Measurements from ENCODE around the gene CD52. TPM values are rescaled to one million over a fixed set of nuclear protein-coding genes. Genes with fewer than 3 reads are reported as not detected.

CD52 gene
- total and polyA plus RNA-seq, 2 of the 13 experiments (the other 11 are each of a cell fraction or from before 2014, with no cell fraction given) = 0.32 TPM; not detected in 1

DNA sequence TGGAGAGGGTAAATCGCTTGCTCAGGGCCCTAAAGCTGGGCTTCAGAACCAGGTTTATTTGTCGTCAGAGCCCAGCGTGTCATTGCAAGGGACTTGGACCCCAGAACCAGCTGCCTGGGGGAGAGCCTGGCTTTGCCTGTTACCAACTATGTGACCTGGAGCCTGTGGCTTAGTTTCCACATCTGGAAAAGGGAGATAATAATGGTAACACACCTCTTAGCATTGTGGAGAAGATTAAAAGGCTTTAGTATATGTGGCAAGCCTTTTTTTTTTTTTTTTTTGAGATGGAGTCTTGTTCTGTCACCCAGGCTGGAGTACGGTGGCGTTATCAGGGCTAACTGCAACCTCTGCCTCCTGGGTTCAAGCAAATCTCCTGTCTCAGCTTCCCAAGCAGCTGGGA is 12.5 kb downstream of the CD52 start:
- Histone ChIP-seq H3K27me3 (ENCODE audit: control insufficient read depth in 1 of 2, insufficient read depth in 2 of 2, low read length in 2 of 2) (no peaks in the 10 kb centered on the region), H3K4me2 (ENCODE audit: low read depth, low read length) (no peak overlapping the region), H3K9ac (ENCODE audit: insufficient read depth, low read depth, low read length) (no peak overlapping the region), H4K20me1 (ENCODE audit: insufficient read depth, low read length) (no peaks in the 10 kb centered on the region), H3K9me3 (ENCODE audit: low read length) (no peaks in the 10 kb centered on the region), H3K4me3 (replicated peaks in 1 of 3; ENCODE audit: insufficient read depth in 1 of 3, low read depth in 2 of 3, low read length in 3 of 3) (no peak overlapping the region), H3K27ac (ENCODE audit: extremely low read length, insufficient read depth, low read length) (no peak overlapping the region), H3K79me2 (ENCODE audit: insufficient read depth, low read length) (no peaks in the 10 kb centered on the region), H3K36me3 (replicated peaks in 1 of 2; ENCODE audit: control insufficient read depth in 1 of 2, insufficient read depth in 2 of 2, low read length in 2 of 2) (no peaks in the 10 kb centered on the region), H3K4me1 (ENCODE audit: insufficient read depth, low read length) (no peaks in the 10 kb centered on the region), H2AFZ (ENCODE audit: low read length) (no peak overlapping the region)
- ATAC-seq = no peak
- ChIA-PET POLR2A (interaction anchor here (1.2 kb wide), 1 partner anchor 20 kb away, joined by 6 read pairs; no protein-coding TSS in a partner anchor), CTCF (ENCODE audit: low intra/inter-chr PET ratio, low total read pairs) (no interaction called here)
- 97% methylated on average over 5 of the region's 5 CpGs for WGBS (ENCODE audit: low lambda C conversion rate)
- BruUV-seq (replicated peaks) = no TSS peak
- in situ Hi-C loops (cut with HindIII; ENCODE audit: extremely low pct_ligation_motif_present, low pct_unique_long_range_greater_than_20kb) (no loop called here), intact Hi-C loops (cut with micrococcal nuclease; ENCODE audit: unreplicated experiment) (no loop called here)
- FAIRE-seq = no peak
- no peak for DNase-seq (ENCODE audit: low spot score)
- TF ChIP-seq, protein P1, sequence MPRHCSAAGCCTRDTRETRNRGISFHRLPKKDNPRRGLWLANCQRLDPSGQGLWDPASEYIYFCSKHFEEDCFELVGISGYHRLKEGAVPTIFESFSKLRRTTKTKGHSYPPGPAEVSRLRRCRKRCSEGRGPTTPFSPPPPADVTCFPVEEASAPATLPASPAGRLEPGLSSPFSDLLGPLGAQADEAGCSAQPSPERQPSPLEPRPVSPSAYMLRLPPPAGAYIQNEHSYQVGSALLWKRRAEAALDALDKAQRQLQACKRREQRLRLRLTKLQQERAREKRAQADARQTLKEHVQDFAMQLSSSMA (CRISPR knock-in tag; IDR thresholded peaks at IDR 0.05) = no peak
- TF ChIP-seq, protein P2, sequence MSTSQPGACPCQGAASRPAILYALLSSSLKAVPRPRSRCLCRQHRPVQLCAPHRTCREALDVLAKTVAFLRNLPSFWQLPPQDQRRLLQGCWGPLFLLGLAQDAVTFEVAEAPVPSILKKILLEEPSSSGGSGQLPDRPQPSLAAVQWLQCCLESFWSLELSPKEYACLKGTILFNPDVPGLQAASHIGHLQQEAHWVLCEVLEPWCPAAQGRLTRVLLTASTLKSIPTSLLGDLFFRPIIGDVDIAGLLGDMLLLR (CRISPR knock-in tag; IDR thresholded peaks at IDR 0.05) = no peak
- TF ChIP-seq, protein P3, sequence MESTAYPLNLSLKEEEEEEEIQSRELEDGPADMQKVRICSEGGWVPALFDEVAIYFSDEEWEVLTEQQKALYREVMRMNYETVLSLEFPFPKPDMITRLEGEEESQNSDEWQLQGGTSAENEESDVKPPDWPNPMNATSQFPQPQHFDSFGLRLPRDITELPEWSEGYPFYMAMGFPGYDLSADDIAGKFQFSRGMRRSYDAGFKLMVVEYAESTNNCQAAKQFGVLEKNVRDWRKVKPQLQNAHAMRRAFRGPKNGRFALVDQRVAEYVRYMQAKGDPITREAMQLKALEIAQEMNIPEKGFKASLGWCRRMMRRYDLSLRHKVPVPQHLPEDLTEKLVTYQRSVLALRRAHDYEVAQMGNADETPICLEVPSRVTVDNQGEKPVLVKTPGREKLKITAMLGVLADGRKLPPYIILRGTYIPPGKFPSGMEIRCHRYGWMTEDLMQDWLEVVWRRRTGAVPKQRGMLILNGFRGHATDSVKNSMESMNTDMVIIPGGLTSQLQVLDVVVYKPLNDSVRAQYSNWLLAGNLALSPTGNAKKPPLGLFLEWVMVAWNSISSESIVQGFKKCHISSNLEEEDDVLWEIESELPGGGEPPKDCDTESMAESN (CRISPR knock-in tag; conservative IDR thresholded peaks at IDR 0.05) = no peak
- TF ChIP-seq ZNF567 (CRISPR knock-in tag; IDR thresholded peaks at IDR 0.05; ENCODE audit: borderline replicate concordance) (no peak), SALL1 (CRISPR knock-in tag; IDR thresholded peaks at IDR 0.05) (no peak), PHB2 (IDR thresholded peaks at IDR 0.05; ENCODE audit: partially characterized antibody) (no peak), ZNF3 (CRISPR knock-in tag; IDR thresholded peaks at IDR 0.05) (no peak), EED (CRISPR knock-in tag; IDR thresholded peaks at IDR 0.05) (no peak), ZNF337 (CRISPR knock-in tag; IDR thresholded peaks at IDR 0.05; ENCODE audit: borderline replicate concordance, low read depth) (no peak), ZNF747 (CRISPR knock-in tag; IDR thresholded peaks at IDR 0.05; ENCODE audit: borderline replicate concordance) (no peak), PAWR (CRISPR knock-in tag; IDR thresholded peaks at IDR 0.05; ENCODE audit: borderline replicate concordance) (no peak), GFI1 (CRISPR knock-in tag; IDR thresholded peaks at IDR 0.05; ENCODE audit: borderline replicate concordance) (no peak), NCOA1 (CRISPR knock-in tag; IDR thresholded peaks at IDR 0.05) (no peak), ZBTB46 (CRISPR knock-in tag; IDR thresholded peaks at IDR 0.05; ENCODE audit: borderline replicate concordance) (no peak), CSRNP1 (CRISPR knock-in tag; IDR thresholded peaks at IDR 0.05) (no peak), ZNF549 (CRISPR knock-in tag; IDR thresholded peaks at IDR 0.05) (no peak)
- TF ChIP-seq, protein P4, sequence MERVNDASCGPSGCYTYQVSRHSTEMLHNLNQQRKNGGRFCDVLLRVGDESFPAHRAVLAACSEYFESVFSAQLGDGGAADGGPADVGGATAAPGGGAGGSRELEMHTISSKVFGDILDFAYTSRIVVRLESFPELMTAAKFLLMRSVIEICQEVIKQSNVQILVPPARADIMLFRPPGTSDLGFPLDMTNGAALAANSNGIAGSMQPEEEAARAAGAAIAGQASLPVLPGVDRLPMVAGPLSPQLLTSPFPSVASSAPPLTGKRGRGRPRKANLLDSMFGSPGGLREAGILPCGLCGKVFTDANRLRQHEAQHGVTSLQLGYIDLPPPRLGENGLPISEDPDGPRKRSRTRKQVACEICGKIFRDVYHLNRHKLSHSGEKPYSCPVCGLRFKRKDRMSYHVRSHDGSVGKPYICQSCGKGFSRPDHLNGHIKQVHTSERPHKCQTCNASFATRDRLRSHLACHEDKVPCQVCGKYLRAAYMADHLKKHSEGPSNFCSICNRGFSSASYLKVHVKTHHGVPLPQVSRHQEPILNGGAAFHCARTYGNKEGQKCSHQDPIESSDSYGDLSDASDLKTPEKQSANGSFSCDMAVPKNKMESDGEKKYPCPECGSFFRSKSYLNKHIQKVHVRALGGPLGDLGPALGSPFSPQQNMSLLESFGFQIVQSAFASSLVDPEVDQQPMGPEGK (CRISPR knock-in tag; IDR thresholded peaks at IDR 0.05) = no peak

Data from HepG2 (cell line).